GM10266 (cell line): ENCODE measurements around the gene OTULINL.

Source experiments
- DNase-seq: peaks from one replicate; pipeline ENCODE4 v3.0.0; 2012; ENCODE audit errors: extremely low spot score
- TF ChIP-seq, protein P1 (sequence below): IDR thresholded peaks from 2 replicates; pipeline ENCODE4 v1.5.1; 2012; ENCODE audit warnings: mild to moderate bottlenecking, low read depth; ENCODE audit not compliant: control insufficient read depth, insufficient read depth; ENCODE audit errors: missing control alignments

Gene OTULINL

DNA sequence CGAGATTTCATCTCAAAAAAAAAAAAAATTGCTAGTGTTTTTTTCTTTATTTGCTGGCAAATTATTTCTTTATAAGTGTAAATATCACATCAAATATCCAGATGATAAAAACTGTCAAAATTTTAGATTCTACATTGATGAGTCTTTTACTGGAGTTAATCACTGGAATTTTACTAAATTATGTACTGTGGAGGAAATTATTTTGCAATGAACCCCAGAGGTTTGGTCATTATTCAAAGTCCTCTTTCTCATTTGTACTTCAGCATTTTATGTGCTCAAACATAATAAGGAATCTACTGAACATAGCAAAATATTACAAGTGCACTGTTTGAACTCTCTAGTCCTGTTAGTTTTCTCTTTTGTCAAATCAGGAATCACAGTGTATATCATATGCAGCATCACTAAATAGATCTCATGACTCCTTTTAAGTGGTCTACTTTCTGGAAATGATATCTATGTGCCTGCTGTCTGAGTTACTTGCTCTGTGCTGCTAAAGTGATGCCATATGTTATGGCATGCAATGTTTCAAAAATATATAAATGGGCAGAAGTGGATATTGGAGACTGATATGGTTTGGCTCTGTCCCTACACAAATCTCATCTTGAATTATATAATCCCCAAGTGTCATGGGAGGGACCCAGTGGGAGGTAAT lies 18.0 kb downstream of the OTULINL start:
- DNase-seq, result no peak
- TF ChIP-seq, protein P1, sequence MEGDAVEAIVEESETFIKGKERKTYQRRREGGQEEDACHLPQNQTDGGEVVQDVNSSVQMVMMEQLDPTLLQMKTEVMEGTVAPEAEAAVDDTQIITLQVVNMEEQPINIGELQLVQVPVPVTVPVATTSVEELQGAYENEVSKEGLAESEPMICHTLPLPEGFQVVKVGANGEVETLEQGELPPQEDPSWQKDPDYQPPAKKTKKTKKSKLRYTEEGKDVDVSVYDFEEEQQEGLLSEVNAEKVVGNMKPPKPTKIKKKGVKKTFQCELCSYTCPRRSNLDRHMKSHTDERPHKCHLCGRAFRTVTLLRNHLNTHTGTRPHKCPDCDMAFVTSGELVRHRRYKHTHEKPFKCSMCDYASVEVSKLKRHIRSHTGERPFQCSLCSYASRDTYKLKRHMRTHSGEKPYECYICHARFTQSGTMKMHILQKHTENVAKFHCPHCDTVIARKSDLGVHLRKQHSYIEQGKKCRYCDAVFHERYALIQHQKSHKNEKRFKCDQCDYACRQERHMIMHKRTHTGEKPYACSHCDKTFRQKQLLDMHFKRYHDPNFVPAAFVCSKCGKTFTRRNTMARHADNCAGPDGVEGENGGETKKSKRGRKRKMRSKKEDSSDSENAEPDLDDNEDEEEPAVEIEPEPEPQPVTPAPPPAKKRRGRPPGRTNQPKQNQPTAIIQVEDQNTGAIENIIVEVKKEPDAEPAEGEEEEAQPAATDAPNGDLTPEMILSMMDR, result no peak

- TF ChIP-seq, protein P1, result no peak
- no peak for DNase-seq
These were observed 19.3 kb downstream of the OTULINL start for GRCh38 chr5:14600846-14601245.

DNA sequence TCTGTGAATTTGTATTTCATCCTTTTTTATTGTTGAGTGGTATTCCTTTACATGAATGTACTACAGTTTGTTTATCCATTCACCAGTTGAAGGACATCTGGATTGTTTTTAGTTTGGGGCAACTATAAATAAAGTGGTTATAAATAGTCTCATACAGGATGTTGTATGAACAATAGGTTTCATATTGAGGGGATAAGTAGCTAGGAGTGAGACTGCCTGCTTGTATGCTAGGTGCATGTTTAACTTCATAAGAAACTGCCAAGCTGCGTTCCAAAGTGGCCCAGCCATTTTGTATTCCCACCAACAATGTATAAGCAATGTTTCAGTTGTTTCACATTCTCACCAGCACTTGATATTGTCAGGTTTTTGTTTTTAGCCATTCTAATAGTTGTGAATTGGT lies 21.5 kb downstream of the OTULINL start:
- TF ChIP-seq, protein P1, result no peak
- no peak for DNase-seq

DNA sequence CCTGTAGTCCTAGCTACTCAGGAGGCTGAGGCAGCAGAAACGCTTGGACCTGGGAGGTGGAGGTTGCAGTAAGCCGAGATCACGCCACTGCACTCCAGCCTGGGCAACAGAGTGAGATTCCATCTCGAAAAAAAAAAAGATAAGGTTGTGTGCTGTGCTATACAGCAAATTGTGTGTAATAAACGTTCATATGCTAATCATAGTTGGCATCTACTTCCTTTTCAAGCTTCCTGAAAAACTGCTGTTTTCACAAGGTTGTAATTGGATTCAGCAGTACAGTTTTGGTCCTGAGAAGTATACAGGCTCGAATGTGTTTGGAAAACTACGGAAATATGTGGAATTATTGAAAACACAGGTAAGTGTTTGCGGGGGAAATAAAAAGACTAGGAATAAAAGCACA lies 25.5 kb downstream of the OTULINL start:
- TF ChIP-seq, protein P1, result no peak

DNA sequence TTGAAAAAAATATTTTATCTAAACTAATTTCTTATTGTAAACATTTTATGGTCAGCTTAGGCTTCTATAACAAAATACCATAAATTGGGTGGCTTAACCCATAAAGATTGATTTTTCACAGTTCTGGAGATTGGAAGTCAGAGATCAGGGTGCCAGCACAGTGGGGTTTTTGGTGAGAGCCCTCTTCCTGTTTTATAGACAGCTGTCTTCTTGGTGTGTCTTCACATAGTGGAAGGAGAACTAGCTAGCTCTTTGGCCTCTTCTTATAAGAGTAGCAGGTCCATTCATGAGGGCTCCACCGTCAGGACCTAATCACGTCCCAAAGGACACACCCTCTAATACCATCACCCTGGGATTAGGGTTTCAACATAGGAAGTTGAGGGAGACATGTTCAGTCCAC lies 26.6 kb downstream of the OTULINL start:
- no peak for DNase-seq
- TF ChIP-seq, protein P1, result no peak

More for the DNA sequence above, 25.5 kb downstream of the OTULINL start:
- no peak for DNase-seq

- no peak for DNase-seq
- TF ChIP-seq, protein P1, result no peak
These were observed 30.1 kb downstream of the OTULINL start for GRCh38 chr5:14611737-14612136.

- DNase-seq, result no peak
These were observed 32.9 kb downstream of the OTULINL start for GRCh38 chr5:14614490-14614889.

More at GRCh38 chr5:14614490-14614889, 32.9 kb downstream of the OTULINL start:
- TF ChIP-seq, protein P1, result no peak
